OCI-LY7 (cell line): ENCODE results near the gene MADD.

Experiments used
- EZH2phosphoT487 ChIP-seq: fragments of 200-600 bp; sonication (generic); IDR thresholded peaks from 2 replicates; pipeline ENCODE4 v1.6.1; 2018; ENCODE audit warnings: low read depth, borderline replicate concordance, mild to moderate bottlenecking, mixed run types, antibody characterized with exemption, low read length, moderate library complexity, mixed read lengths
- TF ChIP-seq, protein P1 (sequence below): fragments of 200-600 bp; sonication (generic); conservative IDR thresholded peaks from 2 replicates; pipeline ENCODE4 v1.5.1; 2014; ENCODE audit warnings: mild to moderate bottlenecking, antibody characterized with exemption, low read length, moderate library complexity, mixed read lengths

- TF ChIP-seq, protein P1, sequence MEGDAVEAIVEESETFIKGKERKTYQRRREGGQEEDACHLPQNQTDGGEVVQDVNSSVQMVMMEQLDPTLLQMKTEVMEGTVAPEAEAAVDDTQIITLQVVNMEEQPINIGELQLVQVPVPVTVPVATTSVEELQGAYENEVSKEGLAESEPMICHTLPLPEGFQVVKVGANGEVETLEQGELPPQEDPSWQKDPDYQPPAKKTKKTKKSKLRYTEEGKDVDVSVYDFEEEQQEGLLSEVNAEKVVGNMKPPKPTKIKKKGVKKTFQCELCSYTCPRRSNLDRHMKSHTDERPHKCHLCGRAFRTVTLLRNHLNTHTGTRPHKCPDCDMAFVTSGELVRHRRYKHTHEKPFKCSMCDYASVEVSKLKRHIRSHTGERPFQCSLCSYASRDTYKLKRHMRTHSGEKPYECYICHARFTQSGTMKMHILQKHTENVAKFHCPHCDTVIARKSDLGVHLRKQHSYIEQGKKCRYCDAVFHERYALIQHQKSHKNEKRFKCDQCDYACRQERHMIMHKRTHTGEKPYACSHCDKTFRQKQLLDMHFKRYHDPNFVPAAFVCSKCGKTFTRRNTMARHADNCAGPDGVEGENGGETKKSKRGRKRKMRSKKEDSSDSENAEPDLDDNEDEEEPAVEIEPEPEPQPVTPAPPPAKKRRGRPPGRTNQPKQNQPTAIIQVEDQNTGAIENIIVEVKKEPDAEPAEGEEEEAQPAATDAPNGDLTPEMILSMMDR: no peak
- no peak for TF ChIP-seq EZH2phosphoT487
Measured at GRCh38 chr11:47329431-47329986, 59.6 kb downstream of the MADD start.
